H54 (cell line): ENCODE data around the gene OR6X1.
"Not testable (repeated sequence)": the region's sequence is repeated elsewhere in the genome, so short reads cannot be mapped to it uniquely, and the experiment has no call there.

Experiments
- DNase-seq: peaks from one replicate; pipeline ENCODE4 v3.0.0; 2011; ENCODE audit warnings: low spot score, mixed read lengths; ENCODE audit not compliant: insufficient read length
- FAIRE-seq: peaks from 3 replicates; lab custom pipeline; 2011; peaks lifted over from hg19 to GRCh38; lab: Jason Lieb, UNC
- POLR2A ChIP-seq: IDR thresholded peaks from 2 replicates; pipeline ENCODE4 v1.6.1; 2011; ENCODE audit warnings: low read depth, mild to moderate bottlenecking, low read length

Gene OR6X1

GRCh38 chr11:123741159-123742030 is 12.9 kb downstream of the OR6X1 start, which contains the start of gene ZNF202:
Gene ZNF202, minus strand, starts transcription at chr11:123741660. Its CDS starts 10,772 bp downstream, at chr11:123730888.
- FAIRE-seq = peak; percentile 36
- 0 out of 2 replicates have a peak, but pooled peaks have one; percentile 21 for TF ChIP-seq POLR2A

GRCh38 chr11:123740787-123741158 is 13.5 kb downstream of the OR6X1 start:
- DNase-seq = no peak
- no peak for TF ChIP-seq POLR2A
- peak; percentile 6 for FAIRE-seq

More at GRCh38 chr11:123741159-123742030, 12.9 kb downstream of the OR6X1 start, which contains the start of gene ZNF202:
- peak; percentile 46 for DNase-seq

- no peak for TF ChIP-seq POLR2A
- DNase-seq (no peak), FAIRE-seq (no peak)
Observed at GRCh38 chr11:123738374-123738773, 15.9 kb downstream of the OR6X1 start.

GRCh38 chr11:123736769-123737168 is 17.5 kb downstream of the OR6X1 start:
- TF ChIP-seq POLR2A = no peak
- DNase-seq (no peak), FAIRE-seq (no peak)

GRCh38 chr11:123729602-123730001 is 24.7 kb downstream of the OR6X1 start:
- FAIRE-seq (no peak), DNase-seq (no peak)
- no peak for TF ChIP-seq POLR2A

- TF ChIP-seq POLR2A = no peak
- no peak for DNase-seq
- no peak for FAIRE-seq
Observed at GRCh38 chr11:123725995-123726655, 28.2 kb downstream of the OR6X1 start.

- DNase-seq (no peak), FAIRE-seq (no peak)
- no peak for TF ChIP-seq POLR2A
Observed at GRCh38 chr11:123719452-123719851, 34.9 kb downstream of the OR6X1 start.

- FAIRE-seq = no peak
- no peak for DNase-seq
- TF ChIP-seq POLR2A = no peak
Observed at GRCh38 chr11:123718469-123718868, 35.8 kb downstream of the OR6X1 start.

- no peak for DNase-seq
- no peak for FAIRE-seq
- TF ChIP-seq POLR2A = no peak
Observed at GRCh38 chr11:123718063-123718462, 36.3 kb downstream of the OR6X1 start.

- DNase-seq, FAIRE-seq: not testable (repeated sequence)
Observed at GRCh38 chr11:123712627-123713026, 41.7 kb downstream of the OR6X1 start.

GRCh38 chr11:123707606-123708205 is 46.6 kb downstream of the OR6X1 start:
- FAIRE-seq (peak; percentile 48), DNase-seq (no peak)
- no peak for TF ChIP-seq POLR2A

GRCh38 chr11:123707206-123707605 is 47.1 kb downstream of the OR6X1 start:
- DNase-seq = no peak
- no peak for TF ChIP-seq POLR2A
- FAIRE-seq = no peak

- TF ChIP-seq POLR2A = no peak
- DNase-seq = no peak
Observed at GRCh38 chr11:123704341-123704740, 50.0 kb downstream of the OR6X1 start.

More at GRCh38 chr11:123704341-123704740, 50.0 kb downstream of the OR6X1 start:
- no peak for FAIRE-seq
